ENCODE measurements around the gene PLPP4. TPM values are rescaled to one million over a fixed set of nuclear protein-coding genes. Genes with fewer than 3 reads are reported as not detected.

PLPP4 gene
- total RNA-seq, 1 experiment from 2014 or later = not detected

DNA sequence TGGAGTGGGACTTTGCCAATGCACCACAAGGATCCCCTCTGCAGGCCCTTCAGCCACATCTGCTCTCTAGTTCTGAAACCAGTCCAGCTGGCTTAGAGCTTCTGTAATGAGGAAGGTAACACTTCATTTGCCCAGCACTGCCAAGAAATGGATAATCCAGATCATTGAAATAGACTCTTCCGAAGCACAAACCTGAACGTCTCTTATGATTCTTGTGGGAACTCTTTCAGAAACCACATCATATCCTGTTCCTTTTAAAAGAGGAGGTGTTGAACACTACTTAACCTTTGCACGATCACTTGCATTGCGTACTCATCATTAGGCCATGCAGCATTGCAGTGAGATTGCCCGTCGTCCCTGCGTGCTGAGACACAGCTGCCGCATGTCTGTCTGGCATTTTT, 25.8 kb upstream of the PLPP4 start:
- H3K4me1 ChIP-seq (ENCODE audit: insufficient read depth, low read length, poor library complexity, severe bottlenecking) = no peaks in the 10 kb centered on the region
- intact Hi-C loops (cut with micrococcal nuclease; ENCODE audit: unreplicated experiment) = no loop called here

DNA sequence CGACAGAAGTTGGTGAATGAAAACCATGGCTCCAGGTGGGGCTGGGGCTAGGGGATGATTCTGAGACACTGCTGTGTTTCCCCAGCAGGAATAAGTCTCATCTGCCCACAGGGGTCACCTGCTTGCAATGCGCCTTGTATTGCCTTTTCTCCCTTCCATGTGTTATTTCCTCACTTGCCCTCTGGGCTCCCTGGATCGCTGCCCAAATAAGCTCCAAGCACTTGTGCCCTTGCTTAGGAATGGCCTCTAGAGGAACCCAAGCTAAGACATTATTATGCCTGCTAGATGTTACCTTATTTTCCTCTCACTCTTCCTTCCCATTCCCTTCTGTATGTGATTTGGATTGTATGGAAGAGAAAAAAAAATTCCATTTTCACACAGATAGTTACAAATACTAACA, 24.8 kb upstream of the PLPP4 start:
- H3K9me3 ChIP-seq (ENCODE audit: low read depth, low read length, poor library complexity, severe bottlenecking) = no peaks in the 10 kb centered on the region
- no peaks in the 10 kb centered on the region for H3K4me1 ChIP-seq (ENCODE audit: insufficient read depth, low read length, poor library complexity, severe bottlenecking)
- DNase-seq (ENCODE audit: low spot score) = no peak
- POLR2A ChIA-PET (ENCODE audit: low non-redundant PET) = no interaction called here
- H3K4me3 ChIP-seq (ENCODE audit: low read depth, low read length, poor library complexity, severe bottlenecking) = no peak overlapping the region
- BruUV-seq (replicated peaks) = no TSS peak
- intact Hi-C loops (cut with micrococcal nuclease; ENCODE audit: unreplicated experiment) = no loop called here
- peaks cover 44% of the 10 kb centered on the region for H3K27me3 ChIP-seq (replicated peaks; ENCODE audit: insufficient read depth, low read depth, low read length, poor library complexity)
- no peak for TF ChIP-seq EZH2 (IDR thresholded peaks at IDR 0.05; ENCODE audit: borderline replicate concordance, low read depth, low read length, poor library complexity, severe bottlenecking)
- TF ChIP-seq, protein P1, sequence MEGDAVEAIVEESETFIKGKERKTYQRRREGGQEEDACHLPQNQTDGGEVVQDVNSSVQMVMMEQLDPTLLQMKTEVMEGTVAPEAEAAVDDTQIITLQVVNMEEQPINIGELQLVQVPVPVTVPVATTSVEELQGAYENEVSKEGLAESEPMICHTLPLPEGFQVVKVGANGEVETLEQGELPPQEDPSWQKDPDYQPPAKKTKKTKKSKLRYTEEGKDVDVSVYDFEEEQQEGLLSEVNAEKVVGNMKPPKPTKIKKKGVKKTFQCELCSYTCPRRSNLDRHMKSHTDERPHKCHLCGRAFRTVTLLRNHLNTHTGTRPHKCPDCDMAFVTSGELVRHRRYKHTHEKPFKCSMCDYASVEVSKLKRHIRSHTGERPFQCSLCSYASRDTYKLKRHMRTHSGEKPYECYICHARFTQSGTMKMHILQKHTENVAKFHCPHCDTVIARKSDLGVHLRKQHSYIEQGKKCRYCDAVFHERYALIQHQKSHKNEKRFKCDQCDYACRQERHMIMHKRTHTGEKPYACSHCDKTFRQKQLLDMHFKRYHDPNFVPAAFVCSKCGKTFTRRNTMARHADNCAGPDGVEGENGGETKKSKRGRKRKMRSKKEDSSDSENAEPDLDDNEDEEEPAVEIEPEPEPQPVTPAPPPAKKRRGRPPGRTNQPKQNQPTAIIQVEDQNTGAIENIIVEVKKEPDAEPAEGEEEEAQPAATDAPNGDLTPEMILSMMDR (conservative IDR thresholded peaks at IDR 0.05; ENCODE audit: low read depth, low read length) = no peak
- CTCF ChIA-PET = no interaction called here
- H3K36me3 ChIP-seq (ENCODE audit: insufficient read depth, low read length, poor library complexity, severe bottlenecking) = no peaks in the 10 kb centered on the region
- no peak overlapping the region for H3K27ac ChIP-seq (ENCODE audit: low read depth, low read length, poor library complexity, severe bottlenecking)

More for the DNA sequence above, 25.8 kb upstream of the PLPP4 start:
- BruUV-seq (replicated peaks) = no TSS peak
- no peak overlapping the region for H3K4me3 ChIP-seq (ENCODE audit: low read depth, low read length, poor library complexity, severe bottlenecking)
- TF ChIP-seq, protein P1 (conservative IDR thresholded peaks at IDR 0.05; ENCODE audit: low read depth, low read length) = no peak
- no peak for TF ChIP-seq EZH2 (IDR thresholded peaks at IDR 0.05; ENCODE audit: borderline replicate concordance, low read depth, low read length, poor library complexity, severe bottlenecking)
- DNase-seq (ENCODE audit: low spot score) = no peak
- no peaks in the 10 kb centered on the region for H3K9me3 ChIP-seq (ENCODE audit: low read depth, low read length, poor library complexity, severe bottlenecking)
- CTCF ChIA-PET = no interaction called here
- no peak overlapping the region for H3K27ac ChIP-seq (ENCODE audit: low read depth, low read length, poor library complexity, severe bottlenecking)
- H3K27me3 ChIP-seq (replicated peaks; ENCODE audit: insufficient read depth, low read depth, low read length, poor library complexity) = peaks cover 44% of the 10 kb centered on the region
- POLR2A ChIA-PET (ENCODE audit: low non-redundant PET) = no interaction called here
- no peaks in the 10 kb centered on the region for H3K36me3 ChIP-seq (ENCODE audit: insufficient read depth, low read length, poor library complexity, severe bottlenecking)

DNA sequence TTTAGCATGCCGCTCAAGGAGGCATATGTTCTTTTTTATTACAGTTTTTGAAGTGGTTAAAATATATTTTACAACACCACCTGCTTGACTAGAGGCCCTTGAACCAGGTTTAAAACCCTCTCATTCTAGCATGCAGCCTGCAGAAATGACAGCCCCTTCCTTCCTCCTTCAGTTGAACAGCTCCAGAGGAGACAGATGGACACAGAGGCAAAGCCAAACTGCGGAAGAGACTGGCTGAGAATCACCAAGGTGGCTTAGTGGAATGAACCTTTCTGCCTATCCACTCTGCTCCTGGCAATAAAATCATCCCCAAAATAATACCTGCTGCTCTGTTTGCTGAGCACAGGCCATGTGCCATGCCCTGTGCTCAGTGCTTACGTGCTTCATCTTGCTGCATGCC, 23.9 kb upstream of the PLPP4 start:
- ChIA-PET POLR2A (ENCODE audit: low non-redundant PET) (no interaction called here), CTCF (no interaction called here)
- no peaks in the 10 kb centered on the region for H3K4me1 ChIP-seq (ENCODE audit: insufficient read depth, low read length, poor library complexity, severe bottlenecking)
- H3K36me3 ChIP-seq (ENCODE audit: insufficient read depth, low read length, poor library complexity, severe bottlenecking) = no peaks in the 10 kb centered on the region
- no peak overlapping the region for H3K4me3 ChIP-seq (ENCODE audit: low read depth, low read length, poor library complexity, severe bottlenecking)
- TF ChIP-seq, protein P1 (conservative IDR thresholded peaks at IDR 0.05; ENCODE audit: low read depth, low read length) = no peak
- no peak for TF ChIP-seq EZH2 (IDR thresholded peaks at IDR 0.05; ENCODE audit: borderline replicate concordance, low read depth, low read length, poor library complexity, severe bottlenecking)
- no peak overlapping the region for H3K27ac ChIP-seq (ENCODE audit: low read depth, low read length, poor library complexity, severe bottlenecking)
- no TSS peak for BruUV-seq (replicated peaks)
- intact Hi-C loops (cut with micrococcal nuclease; ENCODE audit: unreplicated experiment) = no loop called here
- no peak for DNase-seq (ENCODE audit: low spot score)
- no peaks in the 10 kb centered on the region for H3K9me3 ChIP-seq (ENCODE audit: low read depth, low read length, poor library complexity, severe bottlenecking)
- peaks cover 48% of the 10 kb centered on the region for H3K27me3 ChIP-seq (replicated peaks; ENCODE audit: insufficient read depth, low read depth, low read length, poor library complexity)
